Medulla oblongata (tissue), 1 donor: Measurements from ENCODE around the gene USB1.
A peak's percentile ranks its signal among the peaks of the same experiment; 100 is the strongest.

ENCODE experiments used
- DNase-seq: peaks from one replicate; pipeline ENCODE4 v3.0.0-alpha.2; 2015; ENCODE audit errors: extremely low spot score

Gene USB1

GRCh38 chr16:58000706-58001676 is at the start of gene USB1:
Gene USB1 (plus strand): TSS chr16:58001407. CDS start chr16:58001484, 77 bp downstream.
- peak; percentile 93 for DNase-seq

DNA sequence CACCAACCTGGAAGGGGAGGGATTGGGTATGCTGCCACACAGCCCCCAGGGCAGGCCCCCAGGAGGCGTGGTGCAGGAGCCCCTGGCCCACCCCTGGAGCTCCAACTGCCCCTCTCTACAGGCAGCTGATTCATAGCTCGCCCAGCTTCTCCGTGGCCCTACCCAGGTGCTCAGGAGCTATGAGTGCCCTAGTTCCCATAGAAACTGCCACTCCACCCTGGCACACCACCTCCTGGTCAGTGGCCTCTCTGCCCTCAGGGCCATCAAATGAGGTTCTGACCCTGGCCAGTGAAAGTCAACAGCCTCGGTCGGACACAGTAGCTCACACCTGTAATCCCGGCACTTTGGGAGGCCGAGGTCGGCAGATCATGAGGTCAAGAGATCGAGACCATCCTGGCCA is 48.3 kb upstream of the USB1 start:
- DNase-seq = no peak

GRCh38 chr16:57953857-57954256 is 47.4 kb upstream of the USB1 start:
- DNase-seq = no peak

DNA sequence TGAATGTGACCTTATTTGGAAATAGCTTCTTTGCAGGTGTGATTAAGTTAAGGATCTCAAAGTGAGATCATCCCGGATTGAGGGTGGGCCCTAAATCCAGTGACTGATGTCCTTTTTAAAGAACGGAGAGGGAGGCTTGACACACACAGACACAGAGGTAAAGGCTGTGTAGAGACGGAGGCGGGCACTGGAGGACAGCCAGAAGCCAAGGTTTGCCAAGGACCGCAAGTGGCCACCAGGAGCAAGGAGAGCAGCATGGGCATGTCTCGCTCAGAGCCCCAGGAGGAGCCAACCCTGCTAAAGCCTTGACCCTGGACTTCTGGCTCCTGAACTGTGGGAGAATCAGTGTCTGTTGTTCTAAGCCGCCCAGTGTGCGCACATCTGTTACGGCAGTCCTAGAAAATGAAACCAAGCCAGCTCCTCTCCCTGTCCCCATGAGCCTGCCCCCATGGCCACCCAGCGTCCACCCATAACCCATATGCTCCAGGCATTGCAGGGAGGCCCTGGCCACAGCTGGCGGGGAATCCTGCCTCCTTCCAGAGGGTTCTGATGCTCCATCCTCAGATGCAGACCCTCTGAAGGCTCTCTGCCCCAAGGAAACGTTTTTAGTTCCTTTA is 45.5 kb upstream of the USB1 start:
- no peak for DNase-seq

DNA sequence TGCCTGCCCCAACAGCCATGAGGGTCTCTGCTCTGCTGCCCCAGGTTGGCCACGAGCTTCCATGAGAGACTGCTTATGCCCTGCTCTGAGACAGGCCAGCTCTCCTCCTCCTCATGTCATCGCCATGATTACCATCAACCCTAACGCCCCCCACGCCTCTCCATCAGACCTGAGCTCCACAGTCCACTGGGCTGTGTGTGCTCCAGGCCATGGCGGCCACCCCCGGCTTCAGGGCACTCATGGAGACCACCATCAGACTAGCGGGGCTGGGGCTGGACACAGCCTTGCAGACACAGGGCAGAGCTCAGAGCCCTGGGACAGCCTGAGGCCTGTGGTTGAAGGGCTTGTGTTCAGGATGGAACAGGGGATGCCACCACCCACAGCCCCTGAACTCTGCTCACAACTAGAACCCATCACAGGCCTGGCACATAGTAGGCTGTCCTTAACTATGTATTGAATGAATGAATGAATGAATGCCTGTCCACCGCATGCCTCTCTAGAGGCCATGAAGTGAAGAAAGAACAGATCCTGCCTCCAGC is 44.9 kb upstream of the USB1 start:
- no peak for DNase-seq

- DNase-seq = no peak
Measured at GRCh38 chr16:57956924-57957672, 44.1 kb upstream of the USB1 start.

DNA sequence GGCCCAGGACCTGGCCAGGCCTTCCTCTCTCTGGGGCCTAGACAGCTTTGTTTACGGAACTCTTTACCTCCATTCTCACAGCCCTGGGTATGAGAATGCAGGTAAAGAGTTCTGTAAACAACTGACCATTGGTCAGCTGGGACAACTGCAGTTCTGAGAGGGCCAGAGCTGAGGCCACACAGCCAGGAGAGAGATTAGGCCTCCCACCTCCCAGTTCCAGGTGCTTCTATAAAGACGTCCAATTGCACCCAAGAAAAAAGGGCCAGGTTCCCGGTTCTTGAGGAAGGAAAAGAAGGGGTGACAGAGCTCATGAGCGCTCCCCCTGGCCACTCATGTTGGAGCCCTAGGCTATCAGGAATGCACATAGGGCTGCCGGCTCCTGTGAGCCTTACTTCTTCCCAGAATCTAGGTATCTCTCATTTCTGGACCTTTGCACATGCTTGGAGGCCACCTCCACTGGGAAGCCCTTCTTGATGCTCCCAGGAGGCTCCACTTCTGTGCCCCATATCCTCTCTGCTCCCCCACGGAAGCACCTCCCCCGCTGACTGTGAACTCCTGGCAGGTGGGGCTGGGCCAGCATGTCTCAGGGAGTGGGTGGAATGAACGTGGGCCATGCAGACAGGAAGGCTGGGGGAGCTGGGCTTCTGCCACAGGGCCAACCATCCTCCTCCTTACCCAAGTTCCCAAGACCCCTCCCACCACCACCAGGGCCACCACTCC is 43.4 kb upstream of the USB1 start:
- no peak for DNase-seq

DNA sequence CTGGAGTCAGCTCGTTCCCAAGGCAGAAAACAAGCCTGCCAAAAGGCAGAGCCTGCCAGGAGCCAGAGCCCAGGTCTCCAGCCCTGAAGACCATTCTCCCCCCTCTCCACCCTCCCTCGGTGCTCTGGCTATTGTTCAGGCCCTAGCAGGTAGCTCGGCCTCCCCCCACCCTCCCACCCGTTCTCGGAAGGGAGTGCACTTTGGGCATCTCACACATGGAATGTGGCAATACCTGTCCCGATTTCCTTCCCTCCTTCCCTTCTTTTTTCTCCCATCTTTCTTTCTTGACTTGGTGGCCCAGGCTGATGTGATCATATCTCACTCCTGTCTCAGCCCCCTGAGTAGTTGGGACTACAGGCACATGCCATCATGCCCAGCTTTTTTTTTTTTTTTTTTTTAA is 42.7 kb upstream of the USB1 start:
- no peak for DNase-seq

DNA sequence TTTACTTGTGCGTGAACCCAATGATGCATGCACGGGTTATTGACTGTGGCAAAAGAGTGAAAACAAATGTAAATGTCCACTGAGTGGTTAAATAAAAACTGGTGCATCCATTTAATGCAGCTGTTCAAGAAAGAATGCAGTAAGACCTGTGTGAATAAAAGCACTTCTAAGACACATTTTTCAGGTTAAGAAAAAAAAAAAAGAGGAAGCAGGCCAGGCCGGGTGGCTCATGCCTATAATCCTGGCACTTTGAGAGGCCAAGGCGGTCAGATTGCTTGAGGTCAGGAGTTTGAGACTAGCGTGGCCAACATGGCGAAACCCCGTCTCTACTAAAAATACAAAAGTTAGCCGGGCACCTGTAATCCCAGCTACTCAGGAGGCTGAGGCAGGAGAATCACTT is 42.1 kb upstream of the USB1 start:
- no peak for DNase-seq

- DNase-seq = no peak
Measured at GRCh38 chr16:57959804-57960203, 41.4 kb upstream of the USB1 start.

- DNase-seq = no peak
Measured at GRCh38 chr16:57960310-57960709, 40.9 kb upstream of the USB1 start.

GRCh38 chr16:57960826-57961472 is 40.3 kb upstream of the USB1 start:
- no peak for DNase-seq

- no peak for DNase-seq
Measured at GRCh38 chr16:57961538-57961937, 39.7 kb upstream of the USB1 start.

DNA sequence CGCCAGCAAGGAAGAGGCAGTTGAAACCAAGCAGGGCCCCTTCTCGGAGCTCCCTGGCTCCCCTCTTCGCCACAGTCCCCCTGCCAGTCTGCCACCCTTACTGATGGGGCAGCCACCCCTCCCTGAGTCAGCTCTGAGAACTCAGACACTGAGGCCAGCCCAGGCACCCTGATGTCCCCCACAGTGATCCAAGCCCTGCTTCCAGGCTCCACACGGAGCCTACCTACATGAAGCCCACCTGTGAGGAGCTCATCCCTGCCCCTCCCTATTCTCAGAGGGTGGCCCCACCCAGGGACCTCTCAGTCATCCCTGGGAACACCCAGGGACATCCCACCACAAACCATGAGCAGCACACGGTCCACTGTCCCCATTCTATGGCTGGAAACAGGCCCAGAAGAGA is 39.2 kb upstream of the USB1 start:
- DNase-seq = no peak

DNA sequence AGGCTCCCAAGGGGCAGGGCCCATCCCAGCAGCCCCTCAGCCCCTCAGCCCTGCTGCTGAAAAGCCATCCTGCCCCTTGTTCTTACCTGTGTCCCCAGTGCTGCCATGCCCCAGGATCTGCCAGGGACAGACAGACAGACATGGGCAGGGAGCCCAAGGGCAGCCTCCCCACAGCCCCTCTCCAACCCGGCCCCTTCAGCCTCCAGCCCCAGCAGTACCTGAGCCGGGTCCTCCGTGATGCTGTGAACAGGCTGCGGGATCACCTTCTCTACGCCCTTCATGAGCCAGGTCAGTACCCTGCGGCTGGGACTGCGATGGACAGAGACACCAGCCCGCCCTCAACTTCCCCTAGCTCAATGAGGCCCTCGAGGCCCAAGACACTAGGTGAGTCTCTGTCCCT is 38.5 kb upstream of the USB1 start:
- no peak for DNase-seq

- no peak for DNase-seq
Measured at GRCh38 chr16:57964157-57964700, 37.0 kb upstream of the USB1 start.

DNA sequence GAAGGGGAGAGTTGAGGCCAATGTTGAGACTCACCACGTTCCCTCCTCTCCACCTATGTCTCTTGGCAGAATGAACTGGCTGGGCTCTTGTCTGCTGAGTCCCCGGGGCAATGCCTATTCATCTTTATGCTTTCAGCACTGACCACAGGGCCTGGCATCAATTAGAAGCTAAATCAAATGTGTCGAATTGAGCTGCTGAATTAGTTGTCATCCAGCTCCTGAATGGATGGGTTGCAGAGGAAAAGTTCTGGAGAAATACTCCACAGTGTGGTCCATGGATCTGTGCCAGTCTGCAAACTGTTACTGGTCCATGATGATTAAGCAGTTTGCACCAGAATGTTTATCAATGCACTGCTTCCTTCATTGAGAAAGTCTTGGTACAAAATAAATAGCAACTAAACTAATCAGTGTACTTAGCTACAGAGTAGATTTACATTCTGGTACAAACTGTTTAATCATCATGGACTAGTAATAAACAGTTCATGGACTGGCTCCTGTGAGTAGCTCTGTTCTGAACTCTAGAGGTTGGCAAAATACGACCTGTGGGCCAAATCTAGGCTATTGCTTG is 34.9 kb upstream of the USB1 start:
- DNase-seq = no peak

- DNase-seq = no peak
Measured at GRCh38 chr16:57966986-57967385, 34.2 kb upstream of the USB1 start.

DNA sequence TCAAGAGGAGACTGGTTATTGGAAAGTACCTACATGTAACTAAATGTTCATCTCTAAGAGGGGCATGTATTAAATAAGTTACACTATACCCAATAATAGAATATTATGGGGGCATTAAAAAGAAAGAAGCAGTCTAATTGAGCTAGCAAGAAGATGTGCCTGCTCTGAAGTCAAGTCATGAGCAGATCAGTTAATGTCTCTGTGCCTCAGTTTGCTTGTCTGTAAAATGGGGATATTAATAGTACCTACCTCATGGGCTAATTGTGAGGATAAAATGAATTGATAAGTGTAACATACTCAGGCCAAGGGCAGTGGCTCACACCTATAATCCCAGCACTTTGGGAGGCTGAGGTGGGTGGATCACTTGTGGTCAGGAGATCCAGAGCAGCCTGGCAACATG is 33.3 kb upstream of the USB1 start:
- DNase-seq = no peak

- DNase-seq = no peak
Measured at GRCh38 chr16:57969451-57970123, 31.6 kb upstream of the USB1 start.
